GM18861 (cell line): ENCODE data around the gene SLC45A2.
"Not testable (repeated sequence)": the region's sequence is repeated elsewhere in the genome, so short reads cannot be mapped to it uniquely, and the experiment has no call there.

Experiments
- ATAC-seq: cut with Tn5 transposase; IDR thresholded peaks from one replicate; pipeline ENCODE4 v1.9.1; 2021; ENCODE audit not compliant: unreplicated experiment

The SLC45A2 gene, protein sequence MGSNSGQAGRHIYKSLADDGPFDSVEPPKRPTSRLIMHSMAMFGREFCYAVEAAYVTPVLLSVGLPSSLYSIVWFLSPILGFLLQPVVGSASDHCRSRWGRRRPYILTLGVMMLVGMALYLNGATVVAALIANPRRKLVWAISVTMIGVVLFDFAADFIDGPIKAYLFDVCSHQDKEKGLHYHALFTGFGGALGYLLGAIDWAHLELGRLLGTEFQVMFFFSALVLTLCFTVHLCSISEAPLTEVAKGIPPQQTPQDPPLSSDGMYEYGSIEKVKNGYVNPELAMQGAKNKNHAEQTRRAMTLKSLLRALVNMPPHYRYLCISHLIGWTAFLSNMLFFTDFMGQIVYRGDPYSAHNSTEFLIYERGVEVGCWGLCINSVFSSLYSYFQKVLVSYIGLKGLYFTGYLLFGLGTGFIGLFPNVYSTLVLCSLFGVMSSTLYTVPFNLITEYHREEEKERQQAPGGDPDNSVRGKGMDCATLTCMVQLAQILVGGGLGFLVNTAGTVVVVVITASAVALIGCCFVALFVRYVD

DNA sequence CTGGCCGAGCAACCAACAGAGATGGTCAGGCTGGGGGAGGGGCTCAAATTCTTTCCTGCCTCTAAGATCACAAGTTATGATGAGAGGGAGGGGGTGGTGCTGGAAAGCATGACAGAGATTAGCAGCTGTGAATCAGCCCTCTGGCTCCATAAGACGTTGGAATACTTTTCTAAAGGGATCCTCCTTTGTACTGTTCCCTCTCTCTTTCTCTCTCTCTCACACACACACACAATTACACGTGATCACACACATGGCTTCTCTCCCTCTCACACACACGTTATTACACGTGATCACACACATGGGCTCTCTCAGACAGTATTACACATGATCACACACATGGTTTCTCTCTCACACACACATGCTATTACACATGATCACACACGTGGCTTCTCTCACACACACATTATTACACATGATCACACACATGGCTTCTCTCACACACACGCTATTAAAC, at the start of gene SLC45A2:
Gene SLC45A2, minus strand, starts transcription at position 23 of the 454 bp plus-strand sequence. CDS start 110 bp downstream, outside the sequence.
- no peak for ATAC-seq

GRCh38 chr5:34031966-34032365, 47.5 kb upstream of the SLC45A2 start:
- ATAC-seq: no peak

GRCh38 chr5:34031117-34031516, 46.6 kb upstream of the SLC45A2 start:
- no peak for ATAC-seq

GRCh38 chr5:34030585-34030984, 46.1 kb upstream of the SLC45A2 start:
- not testable (repeated sequence) for ATAC-seq

DNA sequence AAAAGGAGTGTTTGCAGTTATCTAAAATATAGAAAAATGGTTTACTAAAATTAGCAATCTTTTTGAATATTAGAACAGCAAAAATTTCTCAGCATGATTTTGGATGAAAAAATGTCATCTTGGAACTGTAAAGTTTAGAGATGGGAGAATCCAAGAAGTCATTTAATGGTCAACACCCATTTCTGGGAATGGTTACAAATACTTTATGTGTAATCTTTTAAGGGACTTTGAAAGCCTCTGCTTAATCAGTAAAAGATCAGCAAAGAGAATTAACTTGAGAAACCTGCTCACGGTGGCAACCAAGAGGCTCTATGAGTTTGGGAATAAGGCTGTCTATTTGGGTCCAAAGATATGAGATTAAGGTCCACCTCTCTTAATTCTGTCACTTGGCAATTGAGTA, 45.6 kb upstream of the SLC45A2 start:
- no peak for ATAC-seq

DNA sequence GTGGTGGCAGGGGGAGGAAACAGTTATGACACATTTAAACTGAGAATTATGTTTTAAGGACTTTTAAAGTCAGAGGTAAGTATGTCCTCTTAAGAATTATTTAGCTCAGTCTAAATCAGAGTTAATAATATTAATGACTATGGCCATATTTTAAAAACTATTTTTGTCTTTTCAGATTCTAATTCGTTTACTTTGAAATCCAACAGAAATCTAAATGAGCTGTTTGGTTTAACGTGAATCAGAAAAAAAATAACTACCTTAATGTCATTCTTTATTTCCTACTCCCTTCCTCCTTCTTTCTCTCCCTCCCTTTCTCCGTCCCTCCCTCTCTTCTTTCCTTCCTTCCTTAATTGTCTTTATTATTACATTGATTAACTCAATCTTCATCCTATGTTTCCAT, 43.9 kb upstream of the SLC45A2 start:
- no peak for ATAC-seq

- no peak for ATAC-seq
Measured at GRCh38 chr5:34026089-34026761, 41.7 kb upstream of the SLC45A2 start.

DNA sequence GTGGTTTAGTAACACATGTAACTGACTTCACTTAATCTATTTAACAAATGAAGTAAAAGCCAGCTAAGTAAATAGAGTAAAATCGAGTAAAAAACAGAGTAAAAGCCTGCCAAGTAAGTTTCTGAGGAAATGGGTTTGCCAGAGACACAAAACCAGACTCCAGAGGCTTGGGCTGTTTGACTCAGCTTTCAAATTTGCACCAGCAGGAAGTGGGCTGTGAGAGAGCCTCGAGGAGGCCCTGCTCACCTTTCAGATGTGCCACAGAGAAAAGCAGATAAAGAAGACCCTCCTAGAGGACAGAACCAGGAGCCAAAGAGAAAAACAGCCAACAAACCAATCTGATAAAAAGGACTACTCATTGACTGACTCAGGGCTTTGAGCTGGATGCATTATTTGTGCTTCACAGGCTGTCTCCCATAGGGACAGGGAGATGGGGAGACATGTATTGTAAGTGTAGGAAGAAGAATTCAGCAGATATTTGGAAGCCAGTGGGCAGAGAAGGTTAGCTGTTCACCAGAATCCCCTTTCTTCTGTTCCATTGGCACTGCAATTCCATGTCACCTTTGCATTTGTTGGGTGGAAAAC, 37.7 kb upstream of the SLC45A2 start:
- ATAC-seq: peak; percentile 95

DNA sequence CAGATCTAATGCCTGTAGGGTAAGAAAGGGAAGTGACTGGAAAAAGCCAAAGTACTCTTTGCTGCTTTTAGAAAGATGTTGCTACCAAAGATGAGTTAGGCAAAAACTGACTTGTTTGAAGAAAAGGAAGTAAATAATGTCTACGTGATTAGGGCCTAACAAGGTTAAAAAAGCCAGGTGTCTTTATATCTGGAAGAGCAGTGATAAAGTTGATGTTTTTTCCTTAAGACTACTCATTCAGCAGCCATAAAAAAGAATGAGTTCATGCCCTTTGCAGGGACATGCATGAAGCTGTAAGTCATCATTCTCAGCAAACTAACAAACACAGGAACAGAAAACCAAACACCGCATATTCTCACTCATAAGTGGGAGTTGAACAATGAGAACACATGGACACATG, 36.8 kb upstream of the SLC45A2 start:
- ATAC-seq: no peak

DNA sequence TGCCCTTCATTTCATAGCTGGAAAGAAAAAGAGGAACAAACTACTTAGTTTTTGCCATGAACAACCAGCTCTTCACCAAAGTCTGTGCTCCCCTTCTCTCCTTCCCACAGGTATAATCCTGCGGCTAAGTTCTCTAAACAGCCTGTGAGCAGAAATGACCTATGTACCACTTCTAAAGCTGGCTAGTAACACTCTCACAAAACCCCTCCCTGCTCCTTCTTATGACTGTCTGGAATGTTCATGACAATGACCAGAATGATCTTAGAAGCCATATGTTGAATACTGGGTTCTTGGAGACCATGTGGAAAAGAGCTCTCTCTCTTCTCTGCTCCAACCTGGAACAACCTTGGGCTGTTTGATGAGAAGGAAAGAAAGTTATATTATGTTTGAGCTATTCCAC, 36.2 kb upstream of the SLC45A2 start:
- ATAC-seq: no peak

GRCh38 chr5:34017254-34017653, 32.8 kb upstream of the SLC45A2 start:
- no peak for ATAC-seq

- ATAC-seq: no peak
Measured at GRCh38 chr5:34016750-34017149, 32.3 kb upstream of the SLC45A2 start.

DNA sequence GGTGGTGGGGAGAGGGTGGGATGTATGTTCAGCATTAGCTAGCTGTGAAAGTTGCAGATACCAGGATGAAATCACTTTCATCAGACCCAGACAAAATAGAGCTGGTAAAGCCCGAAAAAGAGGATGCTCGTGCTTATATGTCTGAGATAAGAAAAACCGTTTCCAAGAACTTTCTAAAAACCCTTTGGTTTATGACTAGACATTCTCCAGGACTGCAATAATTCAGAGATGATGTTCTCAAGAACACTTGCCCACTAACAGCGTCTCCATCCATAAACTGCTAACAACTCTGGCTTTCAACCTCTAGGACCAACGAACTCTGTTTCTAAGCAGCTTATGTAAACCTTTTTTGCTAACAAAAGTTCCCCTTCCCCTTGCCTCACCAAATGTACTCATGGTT, 31.7 kb upstream of the SLC45A2 start:
- ATAC-seq: no peak

- no peak for ATAC-seq
Measured at GRCh38 chr5:34015120-34015822, 30.8 kb upstream of the SLC45A2 start.

DNA sequence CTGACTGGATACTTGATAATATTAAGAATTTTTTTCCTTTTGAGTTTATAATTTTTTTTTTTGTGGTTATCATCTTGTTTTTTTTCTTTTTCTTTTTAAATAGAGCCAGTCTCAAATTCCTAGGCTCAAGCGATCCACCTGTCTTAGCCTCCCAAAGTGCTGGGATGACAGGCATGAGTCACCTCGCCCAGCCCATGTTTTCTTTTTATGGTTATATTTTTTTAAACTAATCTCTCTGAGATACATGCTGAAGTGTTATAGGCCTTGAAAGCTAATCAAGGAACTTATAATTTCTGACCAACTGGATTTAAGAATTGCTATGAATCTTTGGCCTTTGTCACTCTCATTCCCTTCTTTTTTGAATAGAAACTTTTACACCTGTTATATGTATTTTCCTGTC, 30.1 kb upstream of the SLC45A2 start:
- ATAC-seq: no peak

GRCh38 chr5:34013547-34013946, 29.1 kb upstream of the SLC45A2 start:
- ATAC-seq: no peak

DNA sequence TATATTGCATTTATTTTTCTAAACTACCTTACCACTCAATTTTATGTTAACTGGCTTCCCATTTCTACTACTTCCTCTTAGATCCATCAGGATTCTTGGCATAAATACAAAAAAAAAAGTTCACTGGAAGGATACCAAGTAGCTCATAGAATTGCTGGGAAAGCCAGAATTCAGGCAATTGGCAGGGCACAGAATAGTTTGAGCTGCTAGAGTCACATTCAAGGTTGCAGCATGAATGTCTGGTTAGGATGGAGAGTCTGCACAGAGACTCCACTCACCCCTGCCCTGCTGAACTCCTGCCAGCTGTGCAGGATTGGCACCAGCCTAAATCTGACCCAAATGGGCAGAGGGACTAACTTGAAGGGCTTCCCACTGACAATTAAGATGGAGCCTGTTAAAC, 28.3 kb upstream of the SLC45A2 start:
- ATAC-seq: no peak

- ATAC-seq: no peak
Measured at GRCh38 chr5:34011536-34011935, 27.0 kb upstream of the SLC45A2 start.

GRCh38 chr5:34010146-34010545, 25.7 kb upstream of the SLC45A2 start:
- not testable (repeated sequence) for ATAC-seq

GRCh38 chr5:34009610-34010009, 25.1 kb upstream of the SLC45A2 start:
- no peak for ATAC-seq

- no peak for ATAC-seq
Measured at GRCh38 chr5:34008802-34009201, 24.3 kb upstream of the SLC45A2 start.
